Sciatic nerve (tissue), 2 donors: ENCODE measurements around the gene PPIL1. TPM values are rescaled to one million over a fixed set of nuclear protein-coding genes. Genes with fewer than 3 reads are reported as not detected.
A peak's percentile ranks its signal among the peaks of the same experiment; 100 is the strongest.

Experiments used
- ATAC-seq: fragments of 200-7000 bp; cut with Tn5 transposase; one replicate; pipeline ENCODE4 v1.9.1; 2020; ENCODE audit warnings: mild to moderate bottlenecking, moderate library complexity
- DNase-seq: peaks from one replicate; pipeline ENCODE4 v3.0.0-alpha.2; 2020; ENCODE audit warnings: low spot score
- intact Hi-C: fragments of 100-400 bp; cut with DNase I; formaldehyde crosslinking; loops from one replicate; pipeline ENCODE4 v1.14.2; 2022
- total RNA-seq: library from RNA; stranded (reverse); fragmentation: NEBNext Ultra II Directional; extraction: Animal tissue kit (Norgen Biotek cat#: 25700); gene quantifications from one replicate; pipeline ENCODE4 v1.2.1, GENCODE V29; 2021
- donor health status: DM: no; HTN: no; CAD: no.
- donor health status: DM: no; HTN: no; CAD: no.

The PPIL1 gene
- total RNA-seq, 1 donor from 2014 or later = 12.7 TPM

- DNase-seq = no peak
- intact Hi-C loops = loop anchor here (5.0 kb wide), 1 partner anchor 1290 kb away; no protein-coding TSS in a partner anchor
- ATAC-seq = no peak
These were observed 12.3 kb downstream of the PPIL1 start for GRCh38 chr6:36862164-36862847.

- intact Hi-C loops = loop anchor here (5.0 kb wide), 1 partner anchor 1288 kb away; no protein-coding TSS in a partner anchor
- ATAC-seq = no peak
- DNase-seq = no peak
These were observed 14.5 kb downstream of the PPIL1 start for GRCh38 chr6:36860126-36860525.

GRCh38 chr6:36858407-36858981 is 16.1 kb downstream of the PPIL1 start:
- DNase-seq (no peak), ATAC-seq (peak; percentile 54)
- intact Hi-C loops = no loop called here

- ATAC-seq (no peak), DNase-seq (no peak)
- intact Hi-C loops = no loop called here
These were observed 17.3 kb downstream of the PPIL1 start for GRCh38 chr6:36857325-36857724.

GRCh38 chr6:36856277-36856676 is 18.3 kb downstream of the PPIL1 start:
- DNase-seq (no peak), ATAC-seq (no peak)
- intact Hi-C loops = no loop called here

- DNase-seq (peak; percentile 35), ATAC-seq (no peak)
- intact Hi-C loops = no loop called here
These were observed 18.9 kb downstream of the PPIL1 start for GRCh38 chr6:36855750-36856149.

- ATAC-seq (peak; percentile 69), DNase-seq (no peak)
- intact Hi-C loops = loop anchor here (5.0 kb wide), 1 partner anchor 86 kb away; no protein-coding TSS in a partner anchor
These were observed 21.3 kb downstream of the PPIL1 start for GRCh38 chr6:36853325-36853724.

- intact Hi-C loops = loop anchor here (5.0 kb wide), 1 partner anchor 85 kb away; no protein-coding TSS in a partner anchor
- DNase-seq = no peak
- peak; percentile 23 for ATAC-seq
These were observed 22.0 kb downstream of the PPIL1 start for GRCh38 chr6:36852481-36853147.

- DNase-seq = no peak
- no peak for ATAC-seq
- intact Hi-C loops = loop anchor here (5.0 kb wide), 1 partner anchor 84 kb away; no protein-coding TSS in a partner anchor
These were observed 23.0 kb downstream of the PPIL1 start for GRCh38 chr6:36851626-36852025.

- ATAC-seq = peak; percentile 56
- no peak for DNase-seq
- intact Hi-C loops = loop anchor here (5.0 kb wide), 1 partner anchor 84 kb away; no protein-coding TSS in a partner anchor
These were observed 23.4 kb downstream of the PPIL1 start for GRCh38 chr6:36851149-36851614.

- intact Hi-C loops = loop anchor here (5.0 kb wide), 1 partner anchor 83 kb away; no protein-coding TSS in a partner anchor
- ATAC-seq (no peak), DNase-seq (no peak)
These were observed 24.6 kb downstream of the PPIL1 start for GRCh38 chr6:36850021-36850420.

GRCh38 chr6:36848658-36849441 is 25.8 kb downstream of the PPIL1 start:
- intact Hi-C loops = no loop called here
- peak; percentile 19 for ATAC-seq

GRCh38 chr6:36847991-36848390 is 26.6 kb downstream of the PPIL1 start:
- intact Hi-C loops = no loop called here
- no peak for ATAC-seq

More at GRCh38 chr6:36848658-36849441, 25.8 kb downstream of the PPIL1 start:
- no peak for DNase-seq

GRCh38 chr6:36847152-36847551 is 27.5 kb downstream of the PPIL1 start:
- DNase-seq = no peak
- intact Hi-C loops = no loop called here
- no peak for ATAC-seq

More at GRCh38 chr6:36847991-36848390, 26.6 kb downstream of the PPIL1 start:
- DNase-seq = no peak

GRCh38 chr6:36845233-36845632 is 29.4 kb downstream of the PPIL1 start:
- no peak for ATAC-seq
- intact Hi-C loops = no loop called here

GRCh38 chr6:36844232-36845170 is 30.1 kb downstream of the PPIL1 start:
- ATAC-seq = no peak
- DNase-seq = no peak
- intact Hi-C loops = no loop called here

More at GRCh38 chr6:36845233-36845632, 29.4 kb downstream of the PPIL1 start:
- DNase-seq = no peak

GRCh38 chr6:36843170-36843569 is 31.4 kb downstream of the PPIL1 start:
- ATAC-seq (no peak), DNase-seq (no peak)
- intact Hi-C loops = no loop called here

- intact Hi-C loops = no loop called here
- ATAC-seq (no peak), DNase-seq (no peak)
These were observed 32.8 kb downstream of the PPIL1 start for GRCh38 chr6:36841756-36842155.
